Prostate gland (tissue), 2 donors: Measurements from ENCODE around the gene GFOD2.

Experiments used
- POLR2A ChIP-seq: fragments of 450-650 bp; IDR thresholded peaks from one replicate; pipeline ENCODE4 v1.6.1; 2016; ENCODE audit warnings: antibody characterized with exemption, mild to moderate bottlenecking
- TF ChIP-seq, protein P1 (sequence below), 4 experiments: fragments of 200-600 bp in 2 of 4; fragments of 450-650 bp in 2 of 4; sonication (generic) in 2 of 4; IDR thresholded peaks; 1 replicate in 3 of 4; 2 replicates in 1 of 4; pipeline ENCODE4 v1.5.1; 2016 to 2019; ENCODE audit warnings: antibody characterized with exemption in 4 of 4, mild to moderate bottlenecking in 2 of 4, moderate library complexity in 2 of 4

DNA sequence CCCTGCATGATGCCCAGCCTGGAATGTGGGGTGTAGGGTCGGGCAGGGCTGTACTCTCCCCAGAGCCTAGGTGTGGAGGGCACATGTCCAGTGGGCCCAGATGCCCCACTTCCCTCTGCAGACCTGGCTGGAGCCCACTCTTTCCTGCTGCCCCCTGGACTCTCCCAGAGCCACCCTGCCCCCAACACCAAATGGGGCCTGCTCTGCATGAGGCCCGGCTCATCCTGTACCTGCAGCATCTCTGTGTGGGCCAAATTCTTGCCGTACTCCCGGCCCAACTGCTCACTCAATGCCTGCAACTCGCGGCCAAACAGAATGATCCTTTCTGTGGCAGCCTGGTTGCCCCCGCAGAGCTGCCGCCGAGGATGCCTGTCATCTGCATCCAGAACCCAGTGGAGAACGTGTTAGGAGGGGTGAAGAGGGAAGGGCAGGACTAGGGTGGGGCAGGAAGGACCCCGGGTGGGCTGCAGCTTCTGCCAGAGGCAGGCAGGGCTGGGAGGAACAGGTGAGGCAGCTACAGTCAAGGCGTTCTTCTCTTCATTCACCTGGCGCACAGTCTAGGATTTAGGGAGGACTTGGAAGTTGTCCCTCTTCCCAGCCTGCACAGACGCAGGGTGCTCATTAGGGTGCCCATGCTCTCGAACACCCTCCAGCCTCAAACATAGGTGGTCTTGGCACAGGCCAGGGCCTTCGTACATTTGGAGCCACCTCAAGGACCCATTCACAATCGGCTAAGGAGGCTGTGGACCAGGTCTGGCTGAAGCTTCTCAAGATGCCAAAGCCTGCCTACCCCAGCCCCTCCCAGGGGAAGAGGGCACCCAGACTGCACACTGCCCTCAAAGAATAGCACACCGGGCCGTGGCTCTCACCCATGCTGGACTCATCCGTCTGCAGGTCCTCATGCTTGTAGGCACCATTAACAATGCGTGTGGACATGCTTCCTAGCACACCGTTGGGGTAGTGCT, 8.7 kb upstream of the GFOD2 start:
- TF ChIP-seq, protein P1, sequence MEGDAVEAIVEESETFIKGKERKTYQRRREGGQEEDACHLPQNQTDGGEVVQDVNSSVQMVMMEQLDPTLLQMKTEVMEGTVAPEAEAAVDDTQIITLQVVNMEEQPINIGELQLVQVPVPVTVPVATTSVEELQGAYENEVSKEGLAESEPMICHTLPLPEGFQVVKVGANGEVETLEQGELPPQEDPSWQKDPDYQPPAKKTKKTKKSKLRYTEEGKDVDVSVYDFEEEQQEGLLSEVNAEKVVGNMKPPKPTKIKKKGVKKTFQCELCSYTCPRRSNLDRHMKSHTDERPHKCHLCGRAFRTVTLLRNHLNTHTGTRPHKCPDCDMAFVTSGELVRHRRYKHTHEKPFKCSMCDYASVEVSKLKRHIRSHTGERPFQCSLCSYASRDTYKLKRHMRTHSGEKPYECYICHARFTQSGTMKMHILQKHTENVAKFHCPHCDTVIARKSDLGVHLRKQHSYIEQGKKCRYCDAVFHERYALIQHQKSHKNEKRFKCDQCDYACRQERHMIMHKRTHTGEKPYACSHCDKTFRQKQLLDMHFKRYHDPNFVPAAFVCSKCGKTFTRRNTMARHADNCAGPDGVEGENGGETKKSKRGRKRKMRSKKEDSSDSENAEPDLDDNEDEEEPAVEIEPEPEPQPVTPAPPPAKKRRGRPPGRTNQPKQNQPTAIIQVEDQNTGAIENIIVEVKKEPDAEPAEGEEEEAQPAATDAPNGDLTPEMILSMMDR (IDR thresholded peaks at IDR 0.05): no peak
- no peak for TF ChIP-seq POLR2A
